Panc1 (cell line): ENCODE measurements around the gene LRIG3. TPM values are rescaled to one million over a fixed set of nuclear protein-coding genes. Genes with fewer than 3 reads are reported as not detected.

Experiments used
- ATAC-seq: fragments of 200-7000 bp; cut with Tn5 transposase; 2 replicates; pipeline ENCODE4 v1.9.1; 2020; ENCODE audit warnings: mild to moderate bottlenecking, moderate library complexity
- BruUV-seq: library from RNA; stranded (reverse); fragments of 400-500 nt; replicated peaks from 2 replicates; lab custom pipeline; 2021; lab: Mats Ljungman, UMichigan
- CTCF ChIA-PET: fragments of 300-600 bp; sonication (Branson Sonifier 250); formaldehyde crosslinking; loops from one replicate; lab custom pipeline; 2022; ENCODE audit warnings: antibody characterized with exemption; lab: Charles Lee
- POLR2A ChIA-PET: fragments of 300-600 bp; sonication (Branson Sonifier 250); formaldehyde crosslinking; loops from one replicate; lab custom pipeline; 2022; ENCODE audit warnings: antibody characterized with exemption; lab: Charles Lee
- DNase-seq: peaks from one replicate; pipeline ENCODE4 v3.0.0-alpha.2; 2010; ENCODE audit warnings: low read depth, low spot score
- H3K27ac ChIP-seq: 2 replicates; pipeline ENCODE4 v1.5.1; 2011; ENCODE audit warnings: mild to moderate bottlenecking, low read length, inconsistent platforms
- H3K27me3 ChIP-seq: fragments of 200-500 bp; sonication (Bioruptor generic); 2 replicates; pipeline ENCODE4 v1.6.0; 2014; ENCODE audit warnings: low read length, inconsistent platforms; ENCODE audit not compliant: control insufficient read depth, insufficient read depth
- H3K36me3 ChIP-seq: fragments of 200-500 bp; sonication (Bioruptor generic); 2 replicates; pipeline ENCODE4 v1.5.1; 2014; ENCODE audit warnings: inconsistent platforms, mild to moderate bottlenecking, low read length, moderate library complexity; ENCODE audit not compliant: control insufficient read depth, insufficient read depth
- H3K4me1 ChIP-seq: 2 replicates; pipeline ENCODE4 v1.5.1; 2011; ENCODE audit warnings: inconsistent platforms, mild to moderate bottlenecking, low read length, moderate library complexity; ENCODE audit not compliant: control insufficient read depth, insufficient read depth
- H3K4me3 ChIP-seq, 2 experiments: 2 replicates each; pipeline ENCODE4 v1.5.1; 2011 to 2012; ENCODE audit warnings: low read depth in 2 of 2, low read length in 2 of 2, mild to moderate bottlenecking in 2 of 2, inconsistent platforms in 1 of 2, moderate library complexity in 1 of 2
- H3K9me3 ChIP-seq: fragments of 200-500 bp; sonication (Bioruptor generic); 2 replicates; pipeline ENCODE4 v1.5.1; 2014; ENCODE audit warnings: low read depth, mild to moderate bottlenecking, inconsistent platforms, low read length, moderate library complexity; ENCODE audit not compliant: control insufficient read depth, insufficient read depth
- POLR2AphosphoS5 ChIP-seq: IDR thresholded peaks from 2 replicates; pipeline ENCODE4 v1.6.1; 2012; ENCODE audit warnings: mild to moderate bottlenecking, low read depth, low read length, moderate library complexity
- SIN3A ChIP-seq: IDR thresholded peaks from 2 replicates; pipeline ENCODE4 v1.6.1; 2012; ENCODE audit warnings: low read depth, mild to moderate bottlenecking, low read length, moderate library complexity, borderline replicate concordance; ENCODE audit not compliant: insufficient read depth
- TCF7L2 ChIP-seq: IDR thresholded peaks from 2 replicates; pipeline ENCODE4 v1.6.1; 2011; ENCODE audit warnings: mild to moderate bottlenecking, low read depth, low read length, inconsistent platforms
- in situ Hi-C: cut with HindIII; loops from 2 replicates; pipeline ENCODE4 v1.10.0; 2016; ENCODE audit warnings: low sequenced_read_pairs, low pct_unique_long_range_greater_than_20kb
- intact Hi-C: fragments of 100-400 bp; cut with micrococcal nuclease; formaldehyde crosslinking; loops from one replicate; pipeline ENCODE4 v1.10.0; 2022; ENCODE audit not compliant: unreplicated experiment
- total RNA-seq: library from RNA; stranded (reverse); gene quantifications from one replicate; pipeline ENCODE4 v1.2.1, GENCODE V29; 2021; ENCODE audit not compliant: unreplicated experiment
- TF ChIP-seq, protein P1 (sequence below), 2 experiments: IDR thresholded peaks; 2 replicates each; pipeline ENCODE4 v1.6.1; 2011 to 2012; ENCODE audit warnings: low read depth in 2 of 2, control low read depth in 1 of 2, low read length in 1 of 2, mild to moderate bottlenecking in 1 of 2, moderate library complexity in 1 of 2; ENCODE audit not compliant: insufficient read depth in 1 of 2
- TF ChIP-seq, protein P2 (sequence below): fragments of 450-650 bp; IDR thresholded peaks from 2 replicates; pipeline ENCODE4 v1.5.1; 2017; ENCODE audit warnings: mild to moderate bottlenecking

Gene LRIG3
- total RNA-seq, 1 experiment from 2014 or later, result 12.1 TPM

DNA sequence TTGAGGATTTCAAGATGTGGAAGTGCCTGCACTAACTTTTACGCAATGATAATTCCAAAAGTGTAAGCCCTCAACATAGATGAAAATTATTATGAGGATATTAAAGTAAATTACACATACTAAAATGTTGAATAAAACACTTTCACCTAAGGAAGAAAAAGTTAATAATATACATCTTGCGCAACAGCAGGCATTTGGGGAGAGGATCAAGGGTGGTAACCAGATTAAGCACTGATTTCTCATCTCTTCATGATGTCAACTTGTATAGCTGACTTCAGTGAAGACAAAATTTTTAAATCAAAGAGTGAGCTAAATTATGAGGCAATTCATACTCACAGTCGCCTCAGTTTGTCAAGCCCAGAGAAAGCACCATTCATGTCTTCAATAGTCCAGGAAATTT lies 33.8 kb downstream of the LRIG3 start:
- in situ Hi-C loops, result no loop called here
- no peak for ATAC-seq
- DNase-seq, result no peak
- TF ChIP-seq POLR2AphosphoS5 (no peak), SIN3A (no peak), TCF7L2 (no peak)
- TF ChIP-seq, protein P1, sequence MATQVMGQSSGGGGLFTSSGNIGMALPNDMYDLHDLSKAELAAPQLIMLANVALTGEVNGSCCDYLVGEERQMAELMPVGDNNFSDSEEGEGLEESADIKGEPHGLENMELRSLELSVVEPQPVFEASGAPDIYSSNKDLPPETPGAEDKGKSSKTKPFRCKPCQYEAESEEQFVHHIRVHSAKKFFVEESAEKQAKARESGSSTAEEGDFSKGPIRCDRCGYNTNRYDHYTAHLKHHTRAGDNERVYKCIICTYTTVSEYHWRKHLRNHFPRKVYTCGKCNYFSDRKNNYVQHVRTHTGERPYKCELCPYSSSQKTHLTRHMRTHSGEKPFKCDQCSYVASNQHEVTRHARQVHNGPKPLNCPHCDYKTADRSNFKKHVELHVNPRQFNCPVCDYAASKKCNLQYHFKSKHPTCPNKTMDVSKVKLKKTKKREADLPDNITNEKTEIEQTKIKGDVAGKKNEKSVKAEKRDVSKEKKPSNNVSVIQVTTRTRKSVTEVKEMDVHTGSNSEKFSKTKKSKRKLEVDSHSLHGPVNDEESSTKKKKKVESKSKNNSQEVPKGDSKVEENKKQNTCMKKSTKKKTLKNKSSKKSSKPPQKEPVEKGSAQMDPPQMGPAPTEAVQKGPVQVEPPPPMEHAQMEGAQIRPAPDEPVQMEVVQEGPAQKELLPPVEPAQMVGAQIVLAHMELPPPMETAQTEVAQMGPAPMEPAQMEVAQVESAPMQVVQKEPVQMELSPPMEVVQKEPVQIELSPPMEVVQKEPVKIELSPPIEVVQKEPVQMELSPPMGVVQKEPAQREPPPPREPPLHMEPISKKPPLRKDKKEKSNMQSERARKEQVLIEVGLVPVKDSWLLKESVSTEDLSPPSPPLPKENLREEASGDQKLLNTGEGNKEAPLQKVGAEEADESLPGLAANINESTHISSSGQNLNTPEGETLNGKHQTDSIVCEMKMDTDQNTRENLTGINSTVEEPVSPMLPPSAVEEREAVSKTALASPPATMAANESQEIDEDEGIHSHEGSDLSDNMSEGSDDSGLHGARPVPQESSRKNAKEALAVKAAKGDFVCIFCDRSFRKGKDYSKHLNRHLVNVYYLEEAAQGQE (IDR thresholded peaks at IDR 0.05; ENCODE audit: insufficient read depth in 1 of 2, low read depth in 2 of 2, low read length in 1 of 2), result no peak
- TF ChIP-seq, protein P2, sequence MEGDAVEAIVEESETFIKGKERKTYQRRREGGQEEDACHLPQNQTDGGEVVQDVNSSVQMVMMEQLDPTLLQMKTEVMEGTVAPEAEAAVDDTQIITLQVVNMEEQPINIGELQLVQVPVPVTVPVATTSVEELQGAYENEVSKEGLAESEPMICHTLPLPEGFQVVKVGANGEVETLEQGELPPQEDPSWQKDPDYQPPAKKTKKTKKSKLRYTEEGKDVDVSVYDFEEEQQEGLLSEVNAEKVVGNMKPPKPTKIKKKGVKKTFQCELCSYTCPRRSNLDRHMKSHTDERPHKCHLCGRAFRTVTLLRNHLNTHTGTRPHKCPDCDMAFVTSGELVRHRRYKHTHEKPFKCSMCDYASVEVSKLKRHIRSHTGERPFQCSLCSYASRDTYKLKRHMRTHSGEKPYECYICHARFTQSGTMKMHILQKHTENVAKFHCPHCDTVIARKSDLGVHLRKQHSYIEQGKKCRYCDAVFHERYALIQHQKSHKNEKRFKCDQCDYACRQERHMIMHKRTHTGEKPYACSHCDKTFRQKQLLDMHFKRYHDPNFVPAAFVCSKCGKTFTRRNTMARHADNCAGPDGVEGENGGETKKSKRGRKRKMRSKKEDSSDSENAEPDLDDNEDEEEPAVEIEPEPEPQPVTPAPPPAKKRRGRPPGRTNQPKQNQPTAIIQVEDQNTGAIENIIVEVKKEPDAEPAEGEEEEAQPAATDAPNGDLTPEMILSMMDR, result no peak
- Histone ChIP-seq H3K4me3 (no peak overlapping the region), H3K36me3 (peaks cover 20% of the 10 kb centered on the region; the same call in 1 of the 2 replicates), H3K4me1 (no peaks in the 10 kb centered on the region), H3K27ac (no peak overlapping the region), H3K27me3 (no peaks in the 10 kb centered on the region), H3K9me3 (no peaks in the 10 kb centered on the region)
- POLR2A ChIA-PET, result interaction anchor here (0.6 kb wide), 1 partner anchor 932 kb away, joined by 5 read pairs; no protein-coding TSS in a partner anchor
- intact Hi-C loops, result no loop called here
- CTCF ChIA-PET, result no interaction called here
- BruUV-seq, result no TSS peak

DNA sequence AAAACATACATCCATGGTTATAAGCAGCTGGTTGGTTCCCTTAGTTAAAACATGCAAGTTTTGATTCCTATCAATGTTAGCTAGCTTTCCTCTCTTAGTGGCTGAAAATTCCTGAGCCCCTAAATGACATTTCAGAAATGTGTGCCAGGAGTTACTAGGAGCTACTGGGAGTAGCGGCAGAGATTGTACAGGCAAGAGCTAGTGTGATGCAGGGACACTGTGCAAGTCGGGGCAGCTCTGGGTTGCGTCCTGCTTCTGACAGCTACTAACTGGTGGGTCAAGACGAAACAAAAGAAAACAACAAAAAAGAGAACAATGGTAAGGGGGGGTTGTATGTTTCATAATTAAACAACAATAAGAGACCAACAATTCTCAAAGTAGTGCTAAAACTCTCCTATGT lies 35.4 kb downstream of the LRIG3 start:
- H3K36me3 ChIP-seq, result peaks cover 15% of the 10 kb centered on the region; the same call in 1 of the 2 replicates

More for the DNA sequence above, 35.4 kb downstream of the LRIG3 start:
- Histone ChIP-seq H3K27me3 (no peaks in the 10 kb centered on the region), H3K9me3 (no peaks in the 10 kb centered on the region), H3K4me3 (no peak overlapping the region), H3K27ac (no peak overlapping the region), H3K4me1 (no peaks in the 10 kb centered on the region)
- TF ChIP-seq, protein P1 (IDR thresholded peaks at IDR 0.05; ENCODE audit: insufficient read depth in 1 of 2, low read depth in 2 of 2, low read length in 1 of 2), result no peak
- TF ChIP-seq POLR2AphosphoS5 (no peak), SIN3A (no peak), TCF7L2 (no peak)
- TF ChIP-seq, protein P2, result no peak
- intact Hi-C loops, result no loop called here
- DNase-seq (no peak), ATAC-seq (no peak)
- POLR2A ChIA-PET, result interaction anchor here (0.6 kb wide), 1 partner anchor 68 kb away, joined by 3 read pairs; no protein-coding TSS in a partner anchor
- BruUV-seq, result no TSS peak
- in situ Hi-C loops, result no loop called here
- CTCF ChIA-PET, result no interaction called here
